Cardiac ventricle fibroblast (primary cell): ENCODE data around the gene AMMECR1. TPM values are rescaled to one million over a fixed set of nuclear protein-coding genes. Genes with fewer than 3 reads are reported as not detected.

Experiments used
- total RNA-seq: library from RNA; depleted of rRNA; stranded (reverse); fragments of >200 nt; gene quantifications from 2 replicates; pipeline ENCODE4 v1.2.3, GENCODE V29; 2015

AMMECR1 gene
- total RNA-seq: 6.1 and 8.2 TPM in 2 replicates

GRCh38 chrX:110317820-110318663 is at the start of gene AMMECR1:
TSS of gene AMMECR1 (minus strand) at chrX:110318085. CDS start at chrX:110318071, 14 bp downstream.

GRCh38 chrX:110358548-110358947 is 40.7 kb upstream of the AMMECR1 start, which contains the start of gene RTL9:
TSS of gene RTL9 (plus strand) at chrX:110358848. CDS start at chrX:110450618, 91,770 bp downstream.

Other genes with a start within 250 kb of the AMMECR1 start
- gene RTL9, start 40.8 kb upstream of the AMMECR1 start, total RNA-seq: 0.06 and 0.15 TPM in 2 replicates